Tibial nerve (tissue), 4 donors: Measurements from ENCODE around the gene PCDH7. TPM values are rescaled to one million over a fixed set of nuclear protein-coding genes. Genes with fewer than 3 reads are reported as not detected.

Experiments used
- DNase-seq, 2 donors: peaks; one replicate each; pipeline ENCODE4 v3.0.0-alpha.2; 2019; ENCODE audit warnings: low spot score in 2 of 2
- H3K27ac ChIP-seq, 4 donors: fragments of 200-600 bp; sonication (generic) in 3 of 4; one replicate each; pipeline ENCODE4 v1.5.1; 2017 to 2019; ENCODE audit warnings: mild to moderate bottlenecking in 1 of 4
- H3K27me3 ChIP-seq, 2 donors: fragments of 200-600 bp; sonication (generic) in 1 of 2; one replicate each; pipeline versions ENCODE4 v1.5.1 to v1.6.0; 2017 to 2019
- H3K36me3 ChIP-seq, 3 donors: fragments of 200-600 bp; sonication (generic); one replicate each; pipeline ENCODE4 v1.5.1; 2018 to 2019
- H3K4me1 ChIP-seq, 4 donors: fragments of 200-600 bp; sonication (generic) in 3 of 4; one replicate each; pipeline ENCODE4 v1.5.1; 2017 to 2019
- H3K4me3 ChIP-seq, 4 donors: fragments of 200-600 bp; sonication (generic) in 3 of 4; one replicate each; pipeline ENCODE4 v1.5.1; 2017 to 2019; ENCODE audit warnings: mild to moderate bottlenecking in 1 of 4, moderate library complexity in 1 of 4
- H3K9me3 ChIP-seq, 4 donors: fragments of 200-600 bp; sonication (generic) in 3 of 4; one replicate each; pipeline ENCODE4 v1.5.1; 2017 to 2019
- EP300 ChIP-seq, 2 donors: sonication (generic); formaldehyde crosslinking; IDR thresholded peaks; one replicate each; pipeline ENCODE4 v1.6.1; 2017; ENCODE audit warnings: antibody characterized with exemption in 2 of 2, mild to moderate bottlenecking in 1 of 2
- POLR2A ChIP-seq, 2 donors: fragments of 450-650 bp; IDR thresholded peaks; one replicate each; pipeline ENCODE4 v1.6.1; 2017; ENCODE audit warnings: antibody characterized with exemption in 2 of 2, mild to moderate bottlenecking in 2 of 2, moderate library complexity in 2 of 2
- WGBS, 2 donors: methylation state at CpG; one replicate each; pipeline ENCODE4 v1.1.5; 2018; 5-methylcytosine and 5-hydroxymethylcytosine counted together
- total RNA-seq, 4 donors: library from RNA; depleted of rRNA; stranded (reverse); fragments of >200 nt; gene quantifications; one replicate each; pipeline ENCODE4 v1.1.0, GENCODE V29; 2016
- TF ChIP-seq, protein P1 (sequence below), 5 experiments: fragments of 200-600 bp in 3 of 5; fragments of 450-650 bp in 2 of 5; sonication (generic) in 3 of 5; IDR thresholded peaks; one replicate each; pipeline ENCODE4 v1.5.1; 2016 to 2019; ENCODE audit warnings: antibody characterized with exemption in 5 of 5, mild to moderate bottlenecking in 3 of 5, moderate library complexity in 2 of 5

Gene PCDH7
- total RNA-seq, 4 donors from 2014 or later = 5.1 to 26.0 (median 14.2) TPM

DNA sequence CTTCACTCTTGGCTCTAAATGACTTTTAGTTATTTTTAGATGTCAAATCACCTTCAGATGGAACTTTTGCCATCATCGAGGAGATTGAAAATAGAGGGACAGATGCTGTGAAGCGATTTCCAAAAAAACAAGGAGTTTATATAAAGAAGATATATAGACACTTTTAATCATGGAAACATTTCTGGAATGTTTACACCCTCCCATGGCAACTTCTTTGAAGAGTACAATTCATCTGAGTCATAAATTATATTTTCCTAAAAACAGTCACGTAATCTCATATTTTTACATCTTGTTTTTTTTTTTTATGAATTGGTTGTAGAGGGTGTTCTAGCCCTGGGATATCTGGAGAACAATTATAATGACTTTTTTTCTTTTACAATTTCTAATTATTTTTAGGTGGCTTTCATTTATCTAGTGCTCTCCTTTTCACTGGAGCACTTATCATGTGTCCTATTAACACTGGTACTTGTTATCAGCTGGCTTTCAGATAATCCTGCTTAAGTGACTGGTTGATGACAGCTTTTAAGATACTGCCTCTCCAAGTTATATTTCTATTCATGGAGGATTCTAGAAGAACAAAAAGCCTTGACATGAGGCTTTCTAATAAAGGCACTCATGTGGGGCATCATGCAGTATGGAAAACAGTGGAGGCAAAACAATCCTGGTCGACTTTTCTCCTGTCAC, 24.9 kb downstream of the PCDH7 start:
- Histone ChIP-seq H3K27ac (no peak overlapping the region), H3K4me3 (no peak overlapping the region), H3K9me3 (no peaks in the 10 kb centered on the region), H3K4me1 (no peaks in the 10 kb centered on the region), H3K36me3 (no peaks in the 10 kb centered on the region), H3K27me3 (no peaks in the 10 kb centered on the region)
- no peak for DNase-seq
- TF ChIP-seq POLR2A (IDR thresholded peaks at IDR 0.05) = no peak
- TF ChIP-seq, protein P1, sequence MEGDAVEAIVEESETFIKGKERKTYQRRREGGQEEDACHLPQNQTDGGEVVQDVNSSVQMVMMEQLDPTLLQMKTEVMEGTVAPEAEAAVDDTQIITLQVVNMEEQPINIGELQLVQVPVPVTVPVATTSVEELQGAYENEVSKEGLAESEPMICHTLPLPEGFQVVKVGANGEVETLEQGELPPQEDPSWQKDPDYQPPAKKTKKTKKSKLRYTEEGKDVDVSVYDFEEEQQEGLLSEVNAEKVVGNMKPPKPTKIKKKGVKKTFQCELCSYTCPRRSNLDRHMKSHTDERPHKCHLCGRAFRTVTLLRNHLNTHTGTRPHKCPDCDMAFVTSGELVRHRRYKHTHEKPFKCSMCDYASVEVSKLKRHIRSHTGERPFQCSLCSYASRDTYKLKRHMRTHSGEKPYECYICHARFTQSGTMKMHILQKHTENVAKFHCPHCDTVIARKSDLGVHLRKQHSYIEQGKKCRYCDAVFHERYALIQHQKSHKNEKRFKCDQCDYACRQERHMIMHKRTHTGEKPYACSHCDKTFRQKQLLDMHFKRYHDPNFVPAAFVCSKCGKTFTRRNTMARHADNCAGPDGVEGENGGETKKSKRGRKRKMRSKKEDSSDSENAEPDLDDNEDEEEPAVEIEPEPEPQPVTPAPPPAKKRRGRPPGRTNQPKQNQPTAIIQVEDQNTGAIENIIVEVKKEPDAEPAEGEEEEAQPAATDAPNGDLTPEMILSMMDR (IDR thresholded peaks at IDR 0.05) = no peak
- no peak for TF ChIP-seq EP300 (IDR thresholded peaks at IDR 0.05)
- WGBS, 2 donors = 74 to 78% methylated on average over 4 of the region's 4 CpGs

DNA sequence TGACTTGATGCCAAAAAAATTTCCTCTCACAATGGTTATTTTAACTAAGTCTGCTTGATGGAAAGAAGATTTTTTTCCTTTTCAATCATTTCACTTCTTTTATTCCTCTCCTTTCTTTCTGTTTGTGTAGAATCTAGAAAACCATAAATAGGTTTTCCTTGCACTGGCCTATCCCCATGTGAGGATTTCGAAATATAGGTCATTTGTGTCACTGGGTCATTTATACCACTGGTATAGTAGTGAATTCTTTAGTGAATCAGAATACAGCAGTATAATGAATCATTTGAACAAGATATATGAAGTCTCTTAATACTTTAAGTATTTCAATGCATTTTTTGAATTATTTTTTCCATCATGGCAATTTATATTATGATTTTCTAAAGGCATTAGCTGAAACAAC, 26.6 kb downstream of the PCDH7 start:
- H3K27ac ChIP-seq = no peak overlapping the region
- 28 to 59% methylated on average over 1 of the region's 1 CpG for WGBS, 2 donors
- H3K9me3 ChIP-seq = no peaks in the 10 kb centered on the region
- no peak overlapping the region for H3K4me3 ChIP-seq
- TF ChIP-seq EP300 (IDR thresholded peaks at IDR 0.05) (no peak), POLR2A (IDR thresholded peaks at IDR 0.05) (no peak)
- TF ChIP-seq, protein P1 (IDR thresholded peaks at IDR 0.05) = no peak
- DNase-seq = no peak
- no peaks in the 10 kb centered on the region for H3K4me1 ChIP-seq
- no peaks in the 10 kb centered on the region for H3K36me3 ChIP-seq
- no peaks in the 10 kb centered on the region for H3K27me3 ChIP-seq

DNA sequence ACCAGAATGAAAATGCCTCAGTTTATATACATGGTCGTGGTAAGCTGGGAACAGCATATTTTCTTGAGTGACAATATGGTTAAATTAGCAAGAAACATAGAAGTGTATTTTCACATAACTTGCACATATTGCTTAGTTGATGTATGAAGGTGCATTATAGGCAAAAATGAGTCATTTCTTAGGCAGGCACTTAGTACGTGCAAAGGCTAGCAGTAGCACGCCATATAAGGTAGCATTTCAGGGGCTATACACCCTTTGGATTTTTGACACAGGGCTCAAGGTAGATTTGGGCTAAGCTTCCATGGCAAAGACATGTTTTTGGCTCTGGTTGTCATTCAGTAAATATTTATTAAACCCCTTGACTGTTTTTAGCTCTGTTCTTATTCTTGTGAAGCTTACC, 33.1 kb downstream of the PCDH7 start:
- TF ChIP-seq POLR2A (IDR thresholded peaks at IDR 0.05) (no peak), EP300 (IDR thresholded peaks at IDR 0.05) (no peak)
- TF ChIP-seq, protein P1 (IDR thresholded peaks at IDR 0.05) = no peak
- DNase-seq = no peak
- 86 to 87% methylated on average over 3 of the region's 3 CpGs for WGBS, 2 donors
- H3K27me3 ChIP-seq = no peaks in the 10 kb centered on the region
- no peak overlapping the region for H3K4me3 ChIP-seq
- no peak overlapping the region for H3K27ac ChIP-seq
- H3K36me3 ChIP-seq = no peaks in the 10 kb centered on the region
- no peaks in the 10 kb centered on the region for H3K4me1 ChIP-seq
- no peaks in the 10 kb centered on the region for H3K9me3 ChIP-seq

DNA sequence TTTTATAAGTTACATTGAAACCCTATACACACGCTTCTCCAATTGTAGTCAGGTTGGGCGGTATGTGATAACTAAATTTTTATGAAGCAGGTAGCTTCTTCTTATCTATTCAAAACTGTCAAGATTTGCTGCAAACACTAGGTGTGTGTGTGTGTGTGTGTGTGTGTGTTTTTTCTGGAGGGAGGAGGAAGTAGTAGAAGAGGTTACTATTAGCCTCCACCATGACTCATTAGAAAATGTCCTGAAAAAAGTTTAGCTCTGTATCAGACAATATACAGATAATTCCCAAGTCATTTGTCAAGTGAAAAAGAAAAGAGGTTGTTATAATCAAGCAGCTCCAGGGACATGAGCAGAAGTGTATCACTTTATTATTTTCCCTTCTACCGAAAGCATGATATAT, 33.9 kb downstream of the PCDH7 start:
- DNase-seq = no peak
- Histone ChIP-seq H3K27ac (no peak overlapping the region), H3K36me3 (no peaks in the 10 kb centered on the region), H3K4me1 (no peaks in the 10 kb centered on the region), H3K9me3 (no peaks in the 10 kb centered on the region), H3K27me3 (no peaks in the 10 kb centered on the region), H3K4me3 (no peak overlapping the region)
- WGBS, 2 donors = 92% methylated on average over 3 of the region's 3 CpGs
- TF ChIP-seq EP300 (IDR thresholded peaks at IDR 0.05) (no peak), POLR2A (IDR thresholded peaks at IDR 0.05) (no peak)
- TF ChIP-seq, protein P1 (IDR thresholded peaks at IDR 0.05) = no peak

DNA sequence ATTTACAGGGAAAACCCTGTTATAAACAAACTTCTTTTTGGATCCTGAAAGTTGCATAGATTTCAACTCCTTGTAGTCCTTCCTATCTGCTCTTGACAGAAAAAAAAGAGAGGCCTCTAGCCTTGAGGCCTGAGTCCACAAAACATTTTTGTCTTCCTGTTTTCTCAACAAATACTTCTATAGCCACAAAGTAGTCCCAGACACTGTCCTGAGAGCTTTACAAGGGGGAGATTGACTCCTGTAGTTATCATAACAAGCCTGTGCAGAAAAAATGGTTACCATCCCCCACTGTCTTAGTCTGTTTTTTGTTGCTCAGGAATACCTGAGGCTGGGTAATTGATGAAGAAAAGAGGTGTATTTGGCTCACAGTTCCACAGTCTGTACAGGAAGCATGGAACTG, 35.2 kb downstream of the PCDH7 start:
- Histone ChIP-seq H3K36me3 (no peaks in the 10 kb centered on the region), H3K9me3 (no peaks in the 10 kb centered on the region), H3K4me3 (no peak overlapping the region), H3K4me1 (no peaks in the 10 kb centered on the region), H3K27me3 (no peaks in the 10 kb centered on the region), H3K27ac (no peak overlapping the region)
- TF ChIP-seq POLR2A (IDR thresholded peaks at IDR 0.05) (no peak), EP300 (IDR thresholded peaks at IDR 0.05) (no peak)
- TF ChIP-seq, protein P1 (IDR thresholded peaks at IDR 0.05) = no peak
- DNase-seq = no peak
